HG03439 (cell line): ENCODE measurements around the gene GMPR2.
A peak's percentile ranks its signal among the peaks of the same experiment; 100 is the strongest.
"Not testable (repeated sequence)": the region's sequence is repeated elsewhere in the genome, so short reads cannot be mapped to it uniquely, and the experiment has no call there.

Experiments used
- ATAC-seq: cut with Tn5 transposase; IDR thresholded peaks from one replicate; pipeline ENCODE4 v1.9.1; 2021; ENCODE audit warnings: mild to moderate bottlenecking, moderate library complexity; ENCODE audit not compliant: unreplicated experiment

The GMPR2 gene

DNA sequence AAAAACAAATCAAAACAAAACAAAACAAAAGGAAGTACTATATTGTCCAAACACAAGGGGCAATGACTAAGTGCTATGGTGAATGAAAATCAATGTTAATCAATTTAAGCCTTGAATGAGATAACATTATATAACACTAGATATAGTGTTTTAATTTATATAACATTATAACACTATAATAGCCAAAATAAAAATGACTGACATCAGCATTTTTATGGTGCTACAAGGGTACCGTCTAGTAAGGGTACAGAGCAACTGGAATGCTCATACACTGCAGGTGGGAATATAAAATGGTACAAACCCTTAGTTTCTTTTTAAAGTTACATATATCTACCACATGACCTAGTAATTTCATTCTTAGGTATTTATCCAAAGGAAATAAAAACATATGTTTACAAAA is 6.3 kb upstream of the GMPR2 start:
- ATAC-seq, result no peak

GRCh38 chr14:24228902-24229301 is 3.8 kb upstream of the GMPR2 start:
- ATAC-seq, result no peak

GRCh38 chr14:24231263-24232120 is 1.2 kb upstream of the GMPR2 start:
- ATAC-seq, result peak; percentile 16

DNA sequence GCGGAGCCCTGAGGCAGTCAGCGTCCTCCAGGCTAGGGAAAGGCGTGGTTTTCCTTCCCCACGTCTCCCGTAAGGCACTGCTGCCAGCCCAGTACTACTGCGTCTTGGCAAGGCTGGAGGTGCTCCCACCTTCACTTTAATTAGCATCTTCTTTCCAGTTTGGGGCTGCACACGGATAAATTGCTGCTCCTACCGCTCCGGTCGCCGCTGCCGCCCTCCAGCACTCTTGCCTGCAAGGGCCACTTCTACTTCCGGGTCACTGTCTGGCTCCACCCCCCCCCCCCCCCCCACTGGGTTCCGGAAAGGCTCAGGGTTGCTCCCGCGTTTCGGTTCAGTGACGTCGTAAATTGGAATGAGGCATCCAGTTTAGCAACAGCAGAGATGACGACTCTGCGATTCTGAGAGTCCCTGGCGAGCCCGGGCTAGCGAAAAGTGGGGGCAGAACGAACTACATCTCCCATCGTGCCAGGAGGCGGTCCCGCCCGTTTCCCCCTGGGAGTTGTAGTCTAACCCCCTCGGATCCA is 546 bp upstream of the GMPR2 start, which contains the start of gene NEDD8:
Gene NEDD8 (minus strand): TSS at position 247 of the 524 bp plus-strand sequence. CDS start 100 bp downstream, at position 147.
- peak; percentile 67 for ATAC-seq

GRCh38 chr14:24233538-24233866 is 773 bp downstream of the GMPR2 start:
- no peak for ATAC-seq

DNA sequence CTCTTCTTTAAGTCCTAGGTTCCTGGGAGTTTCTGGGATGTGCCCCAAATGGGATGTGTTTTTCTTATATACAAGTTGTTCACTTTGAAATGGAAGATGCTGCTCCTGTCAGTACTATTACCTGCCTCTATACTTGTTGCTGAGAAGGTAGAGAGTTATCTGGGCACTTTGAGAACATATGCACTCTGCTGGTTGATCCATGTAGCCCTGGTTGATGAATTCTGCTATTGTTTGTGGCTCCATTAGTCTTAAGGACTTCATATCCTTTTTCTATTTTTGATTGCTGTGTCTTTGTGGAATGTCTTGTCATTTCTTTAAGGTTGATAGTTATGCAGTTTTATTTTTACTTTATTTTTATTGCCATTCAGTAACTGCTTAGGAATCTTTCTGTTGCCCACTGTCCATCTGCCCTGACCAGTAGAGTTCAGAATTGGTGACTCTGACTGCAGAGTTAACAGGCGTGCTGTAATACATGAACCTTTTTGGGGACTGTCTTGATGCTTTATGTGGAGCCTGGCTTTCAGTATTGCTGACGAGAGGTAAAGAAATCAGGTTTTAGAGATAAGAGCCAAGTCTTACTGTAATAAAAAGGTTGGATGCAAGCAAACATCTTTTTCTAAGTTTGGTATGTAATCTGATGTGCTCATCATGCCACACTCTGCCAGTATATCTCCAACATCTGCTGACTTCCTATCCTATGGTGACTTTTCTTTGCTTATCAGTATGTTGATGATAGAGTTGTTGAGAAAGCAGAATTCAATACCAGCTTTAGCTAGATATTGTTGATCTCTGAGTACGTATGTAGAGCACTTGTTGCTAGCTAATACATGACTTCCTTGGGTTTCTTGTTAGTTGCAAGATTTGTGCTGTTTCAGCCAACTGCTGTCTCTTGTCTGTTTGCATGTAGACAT is 1.6 kb downstream of the GMPR2 start:
- ATAC-seq, result no peak

- no peak for ATAC-seq
Observed at GRCh38 chr14:24235804-24236688, 3.3 kb downstream of the GMPR2 start.

GRCh38 chr14:24236689-24237462 is 4.1 kb downstream of the GMPR2 start:
- ATAC-seq, result no peak

DNA sequence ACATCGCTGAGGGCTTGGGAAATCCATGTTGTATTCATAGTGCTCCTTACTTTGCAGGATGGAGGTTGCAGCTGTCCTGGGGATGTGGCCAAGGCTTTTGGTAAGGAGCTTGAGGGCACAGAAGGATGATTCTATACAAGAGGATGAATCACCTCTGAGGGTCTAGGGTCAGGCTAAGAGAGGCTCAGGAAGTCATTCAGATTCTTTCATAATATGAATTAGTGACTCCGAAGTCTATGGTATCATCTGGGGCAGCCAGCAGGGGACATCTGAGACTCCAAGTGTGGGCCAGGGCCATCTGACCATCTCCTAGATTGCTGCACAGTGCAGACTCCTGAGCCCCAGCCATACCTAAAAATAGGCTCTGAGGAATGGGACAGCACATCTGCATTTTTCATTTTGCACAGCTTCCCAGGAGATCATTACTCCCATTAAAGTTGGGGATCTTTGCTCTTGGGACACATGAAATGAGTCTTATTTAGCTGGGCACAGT is 4.8 kb downstream of the GMPR2 start:
- no peak for ATAC-seq

- ATAC-seq, result no peak
Observed at GRCh38 chr14:24238123-24238522, 5.4 kb downstream of the GMPR2 start.

GRCh38 chr14:24238527-24239037 is 5.9 kb downstream of the GMPR2 start:
- no peak for ATAC-seq

GRCh38 chr14:24240110-24240918 is 7.6 kb downstream of the GMPR2 start:
- ATAC-seq, result no peak

DNA sequence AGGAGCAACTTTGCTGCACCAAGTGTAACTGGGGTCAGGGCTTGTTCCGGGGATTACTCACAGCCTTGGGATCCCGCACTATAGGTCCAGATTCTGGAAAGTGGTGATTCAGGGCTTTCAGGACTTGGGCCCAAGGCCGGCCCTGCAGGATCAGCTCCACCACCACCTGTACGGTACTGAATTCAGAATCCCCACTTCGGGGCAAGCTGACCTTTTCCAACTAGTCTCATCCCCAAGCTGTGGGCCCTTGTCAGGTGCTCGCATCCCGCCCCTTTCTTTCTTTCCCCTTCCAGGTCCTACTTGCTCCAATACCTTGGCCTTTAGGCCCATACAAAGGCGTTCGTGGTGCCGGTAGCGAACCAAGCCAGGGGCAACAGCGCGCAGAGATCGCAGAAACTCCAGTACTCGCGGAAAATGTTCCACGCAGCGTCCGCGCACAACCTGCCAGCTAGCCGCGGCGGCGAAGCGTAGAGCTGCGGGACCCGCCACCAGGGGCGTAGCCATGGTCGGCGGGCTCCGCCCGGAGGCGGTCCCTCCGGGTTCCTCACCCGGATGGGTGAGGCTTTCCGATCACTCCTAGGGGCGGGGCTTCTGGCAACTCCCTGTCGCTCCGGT is 9.2 kb downstream of the GMPR2 start:
- peak; percentile 77 for ATAC-seq

GRCh38 chr14:24243336-24243836 is 10.7 kb downstream of the GMPR2 start:
- ATAC-seq, result no peak

DNA sequence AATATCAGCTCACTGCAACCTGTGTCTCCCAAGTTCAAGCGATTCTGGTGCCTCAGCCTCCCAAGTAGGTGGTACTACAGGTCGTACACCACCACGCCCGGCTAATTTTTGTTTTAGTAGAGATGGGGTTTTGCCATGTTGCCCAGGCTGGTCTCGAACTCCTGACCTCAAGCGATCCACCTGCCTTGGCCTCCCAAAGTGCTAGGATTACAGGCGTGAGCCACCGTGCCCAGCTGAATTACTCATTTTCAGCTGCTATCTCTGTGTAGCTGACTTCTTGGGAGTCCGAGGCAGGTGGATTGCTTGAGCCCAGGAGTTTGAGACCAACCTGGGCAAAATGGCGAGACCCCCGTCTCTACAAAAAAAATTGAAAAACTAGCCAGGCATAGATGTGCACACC is 12.6 kb downstream of the GMPR2 start:
- ATAC-seq, result not testable (repeated sequence)

DNA sequence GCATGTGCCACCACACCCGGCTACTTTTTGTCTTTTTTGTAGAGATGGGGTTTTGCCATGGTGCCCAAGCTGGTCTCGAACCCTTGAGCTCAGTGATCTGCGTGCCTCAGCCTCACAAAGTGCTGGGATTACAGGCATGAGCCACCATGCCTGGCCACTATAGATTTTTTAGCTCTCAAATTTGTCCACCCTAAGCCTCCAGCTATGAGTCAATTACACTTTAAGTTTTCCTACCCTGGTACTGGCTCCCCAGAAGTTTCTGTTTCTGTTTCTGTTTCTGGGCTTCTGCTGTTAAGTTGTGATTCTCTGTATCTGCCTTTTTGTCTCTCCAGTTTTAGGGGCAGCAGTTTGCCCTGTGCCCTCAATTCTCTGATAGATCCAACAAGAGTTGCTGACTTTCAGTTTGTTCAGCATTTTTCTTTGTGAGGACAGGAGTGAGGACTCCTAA is 14.1 kb downstream of the GMPR2 start:
- no peak for ATAC-seq

- no peak for ATAC-seq
Observed at GRCh38 chr14:24247422-24247821, 14.7 kb downstream of the GMPR2 start.
